Measurements from ENCODE around the gene PRPF40A.
A peak's percentile ranks its signal among the peaks of the same experiment; 100 is the strongest.

PRPF40A gene

GRCh38 chr2:152623775-152624174 lies 93.5 kb downstream of the PRPF40A start:
- intact Hi-C loops (cut with DNase I): no loop called here

GRCh38 chr2:152623076-152623740 lies 94.1 kb downstream of the PRPF40A start:
- intact Hi-C loops (cut with DNase I): no loop called here
- peak in 1 of 10 donors; percentile 44 for DNase-seq

More at GRCh38 chr2:152623775-152624174, 93.5 kb downstream of the PRPF40A start:
- DNase-seq: no peak

GRCh38 chr2:152622219-152622618 lies 95.0 kb downstream of the PRPF40A start:
- DNase-seq: no peak
- intact Hi-C loops (cut with DNase I): no loop called here

GRCh38 chr2:152620985-152621384 lies 96.3 kb downstream of the PRPF40A start:
- DNase-seq: no peak
- intact Hi-C loops (cut with DNase I): no loop called here

- intact Hi-C loops (cut with DNase I): no loop called here
These were observed 97.1 kb downstream of the PRPF40A start for GRCh38 chr2:152620208-152620607.

GRCh38 chr2:152618193-152618564 lies 99.1 kb downstream of the PRPF40A start:
- DNase-seq: no peak
- intact Hi-C loops (cut with DNase I): no loop called here

More at GRCh38 chr2:152620208-152620607, 97.1 kb downstream of the PRPF40A start:
- DNase-seq: no peak

GRCh38 chr2:152617456-152618192 lies 99.6 kb downstream of the PRPF40A start:
- DNase-seq: no peak
- intact Hi-C loops (cut with DNase I): no loop called here

- intact Hi-C loops (cut with DNase I): no loop called here
- no peak for DNase-seq
These were observed 102.1 kb downstream of the PRPF40A start for GRCh38 chr2:152615177-152615576.

GRCh38 chr2:152613235-152613634 lies 104.0 kb downstream of the PRPF40A start:
- DNase-seq: no peak
- intact Hi-C loops (cut with DNase I): no loop called here

GRCh38 chr2:152611458-152612231 lies 105.6 kb downstream of the PRPF40A start:
- intact Hi-C loops (cut with DNase I): no loop called here
- no peak for DNase-seq

GRCh38 chr2:152609699-152610098 lies 107.6 kb downstream of the PRPF40A start:
- no peak for DNase-seq
- intact Hi-C loops (cut with DNase I): no loop called here

- intact Hi-C loops (cut with DNase I): no loop called here
- no peak for DNase-seq
These were observed 108.1 kb downstream of the PRPF40A start for GRCh38 chr2:152609154-152609553.

- intact Hi-C loops (cut with DNase I): no loop called here
- no peak for DNase-seq
These were observed 109.4 kb downstream of the PRPF40A start for GRCh38 chr2:152607793-152608300.

- intact Hi-C loops (cut with DNase I): no loop called here
These were observed 110.3 kb downstream of the PRPF40A start for GRCh38 chr2:152606941-152607340.

GRCh38 chr2:152606081-152606480 lies 111.2 kb downstream of the PRPF40A start:
- intact Hi-C loops (cut with DNase I): no loop called here
- no peak for DNase-seq

More at GRCh38 chr2:152606941-152607340, 110.3 kb downstream of the PRPF40A start:
- DNase-seq: no peak

GRCh38 chr2:152603166-152603565 lies 114.1 kb downstream of the PRPF40A start:
- intact Hi-C loops (cut with DNase I): no loop called here
- DNase-seq: no peak

GRCh38 chr2:152602750-152603149 lies 114.5 kb downstream of the PRPF40A start:
- intact Hi-C loops (cut with DNase I): no loop called here
- DNase-seq: no peak

Measured in posterior cingulate gyrus (tissue), 11 donors.